ENCODE results near the gene ARMC9.

The ARMC9 gene

GRCh38 chr2:231391981-231392380, 193.6 kb downstream of the ARMC9 start:
- Histone ChIP-seq H3K9me3 (ENCODE audit: control insufficient read depth, insufficient read depth, low read depth, low read length) (no peaks in the 10 kb centered on the region), H3K36me3 (ENCODE audit: control insufficient read depth in 2 of 2, insufficient read depth in 1 of 2, low read length in 2 of 2) (no peaks in the 10 kb centered on the region), H3K27ac (ENCODE audit: extremely low read depth, low read depth, low read length) (no peak overlapping the region), H3K4me3 (ENCODE audit: low read depth, low read length) (no peak overlapping the region), H3K4me1 (ENCODE audit: control insufficient read depth, insufficient read depth, low read length) (no peaks in the 10 kb centered on the region)
- TF ChIP-seq ZNF398 (tag by site-specific recombination; IDR thresholded peaks at IDR 0.05), result no peak
- TF ChIP-seq ZNF660 (tag by site-specific recombination; IDR thresholded peaks at IDR 0.05), result no peak
- TF ChIP-seq ZNF354C (tag by site-specific recombination; IDR thresholded peaks at IDR 0.05; ENCODE audit: borderline replicate concordance, low read depth), result no peak
- no peak for TF ChIP-seq ZSCAN5A (tag by site-specific recombination; IDR thresholded peaks at IDR 0.05)
- no peak for TF ChIP-seq ZNF521 (tag by site-specific recombination; IDR thresholded peaks at IDR 0.05)
- TF ChIP-seq ZNF585B (tag by site-specific recombination; IDR thresholded peaks at IDR 0.05), result no peak
- no peak for TF ChIP-seq ZNF473 (tag by site-specific recombination; IDR thresholded peaks at IDR 0.05)
- TF ChIP-seq KLF7 (tag by site-specific recombination; IDR thresholded peaks at IDR 0.05; ENCODE audit: borderline replicate concordance), result no peak
- TF ChIP-seq ZNF48 (tag by site-specific recombination; IDR thresholded peaks at IDR 0.05), result no peak
- TF ChIP-seq ZNF184 (tag by site-specific recombination; IDR thresholded peaks at IDR 0.05), result no peak
- TF ChIP-seq BCL11A (tag by site-specific recombination; IDR thresholded peaks at IDR 0.05; ENCODE audit: low read depth), result no peak
- no peak for TF ChIP-seq ZNF488 (tag by site-specific recombination; IDR thresholded peaks at IDR 0.05)
- no peak for TF ChIP-seq ZNF558 (tag by site-specific recombination; IDR thresholded peaks at IDR 0.05)
- TF ChIP-seq ZNF155 (tag by site-specific recombination; IDR thresholded peaks at IDR 0.05), result no peak
- no peak for TF ChIP-seq ZNF280C (tag by site-specific recombination; IDR thresholded peaks at IDR 0.05)
- TF ChIP-seq ZNF146 (tag by site-specific recombination; IDR thresholded peaks at IDR 0.05), result no peak
- TF ChIP-seq YY2 (tag by site-specific recombination; IDR thresholded peaks at IDR 0.05), result no peak
- TF ChIP-seq PRDM6 (tag by site-specific recombination; IDR thresholded peaks at IDR 0.05), result no peak
- ChIA-PET CTCF (interaction anchor here (2.3 kb wide), 1 partner anchor 12 kb away, joined by 7 read pairs; no protein-coding TSS in a partner anchor), POLR2A (no interaction called here)
